ENCODE results near the gene SCLY. TPM values are rescaled to one million over a fixed set of nuclear protein-coding genes. Genes with fewer than 3 reads are reported as not detected.

Gene SCLY
- total and polyA plus RNA-seq, 2 donors (not counting 1 experiment from before 2014, with no cell fraction given), result 16.4 to 42.4 TPM

GRCh38 chr2:238084761-238085160 lies 24.0 kb downstream of the SCLY start:
- H3K27me3 ChIP-seq (replicated peaks in 1 of 4; ENCODE audit: control extremely low read depth in 1 of 4, control insufficient read depth in 3 of 4, insufficient read depth in 4 of 4, low read length in 3 of 4), result no peaks in the 10 kb centered on the region
- H3K4me3 ChIP-seq (ENCODE audit: control extremely low read depth in 1 of 5, extremely low read depth in 1 of 5, insufficient read depth in 1 of 5, low read depth in 2 of 5, low read length in 4 of 5), result no peak overlapping the region
- DNase-seq (no peak), ATAC-seq (ENCODE audit: low read depth) (no peak)
- H3K9me3 ChIP-seq (ENCODE audit: control extremely low read depth in 1 of 3, control insufficient read depth in 2 of 3, insufficient read depth in 1 of 3, low read length in 2 of 3), result no peaks in the 10 kb centered on the region
- TF ChIP-seq EZH2 (IDR thresholded peaks at IDR 0.05; ENCODE audit: borderline replicate concordance, insufficient read depth, low read depth, low read length, poor library complexity, severe bottlenecking) (no peak), CTCF (IDR thresholded peaks at IDR 0.05) (no peak)
- ChIA-PET POLR2A (no interaction called here), CTCF (no interaction called here)
- H3K27me3 Mint-ChIP-seq, result no peaks in the 10 kb centered on the region
- no peak overlapping the region for H3K9ac ChIP-seq (ENCODE audit: low read length)
- intact Hi-C loops (cut with micrococcal nuclease), result no loop called here
- no peak overlapping the region for H3K27ac Mint-ChIP-seq
- H3K4me3 Mint-ChIP-seq, result no peak overlapping the region
- H3K79me2 ChIP-seq (ENCODE audit: control insufficient read depth, insufficient read depth, low read length), result no peaks in the 10 kb centered on the region
- H4K20me1 ChIP-seq (ENCODE audit: control insufficient read depth, insufficient read depth, low read length, poor library complexity, severe bottlenecking), result no peaks in the 10 kb centered on the region
- peaks cover 9 to 11% of the 10 kb centered on the region in 2 donors for H3K4me1 ChIP-seq (ENCODE audit: control insufficient read depth in 2 of 2, insufficient read depth in 2 of 2, low read length in 2 of 2)
- no peaks in the 10 kb centered on the region for H3K9me3 Mint-ChIP-seq (ENCODE audit: insufficient read depth)
- WGBS (ENCODE audit: insufficient coverage), result 95% methylated on average over 4 of the region's 7 CpGs
- H2AFZ ChIP-seq (ENCODE audit: insufficient read depth, low read depth, low read length, poor library complexity, severe bottlenecking), result no peak overlapping the region
- no peak overlapping the region for H3K4me2 ChIP-seq (replicated peaks; ENCODE audit: low read depth, low read length, poor library complexity, severe bottlenecking)
- peaks cover 0 to 33% of the 10 kb centered on the region in 2 experiments for H3K36me3 ChIP-seq (replicated peaks in 1 of 2; ENCODE audit: control extremely low read depth in 1 of 2, control insufficient read depth in 1 of 2, extremely low read depth in 1 of 2, insufficient read depth in 2 of 2, low read length in 1 of 2)
- H3K4me1 Mint-ChIP-seq, result peaks cover 10% of the 10 kb centered on the region
- no peak overlapping the region for H3K27ac ChIP-seq (ENCODE audit: low read length in 2 of 2)

GRCh38 chr2:238085899-238086298 lies 25.1 kb downstream of the SCLY start:
- Mint-ChIP-seq H3K27me3 (no peaks in the 10 kb centered on the region), H3K4me3 (no peak overlapping the region), H3K9me3 (ENCODE audit: insufficient read depth) (no peaks in the 10 kb centered on the region), H3K4me1 (peaks cover 10% of the 10 kb centered on the region), H3K27ac (no peak overlapping the region)
- Histone ChIP-seq H3K4me1 (ENCODE audit: control insufficient read depth in 2 of 2, insufficient read depth in 2 of 2, low read length in 2 of 2) (peaks cover 9 to 11% of the 10 kb centered on the region in 2 donors), H2AFZ (ENCODE audit: insufficient read depth, low read depth, low read length, poor library complexity, severe bottlenecking) (no peak overlapping the region), H3K79me2 (ENCODE audit: control insufficient read depth, insufficient read depth, low read length) (no peaks in the 10 kb centered on the region), H4K20me1 (ENCODE audit: control insufficient read depth, insufficient read depth, low read length, poor library complexity, severe bottlenecking) (no peaks in the 10 kb centered on the region), H3K36me3 (replicated peaks in 1 of 2; ENCODE audit: control extremely low read depth in 1 of 2, control insufficient read depth in 1 of 2, extremely low read depth in 1 of 2, insufficient read depth in 2 of 2, low read length in 1 of 2) (peaks cover 0 to 29% of the 10 kb centered on the region in 2 experiments), H3K9me3 (ENCODE audit: control extremely low read depth in 1 of 3, control insufficient read depth in 2 of 3, insufficient read depth in 1 of 3, low read length in 2 of 3) (no peaks in the 10 kb centered on the region), H3K4me3 (ENCODE audit: control extremely low read depth in 1 of 5, extremely low read depth in 1 of 5, insufficient read depth in 1 of 5, low read depth in 2 of 5, low read length in 4 of 5) (no peak overlapping the region), H3K27me3 (replicated peaks in 1 of 4; ENCODE audit: control extremely low read depth in 1 of 4, control insufficient read depth in 3 of 4, insufficient read depth in 4 of 4, low read length in 3 of 4) (no peaks in the 10 kb centered on the region), H3K9ac (ENCODE audit: low read length) (no peak overlapping the region), H3K27ac (ENCODE audit: low read length in 2 of 2) (no peak overlapping the region), H3K4me2 (replicated peaks; ENCODE audit: low read depth, low read length, poor library complexity, severe bottlenecking) (no peak overlapping the region)
- ChIA-PET CTCF (no interaction called here), POLR2A (no interaction called here)
- intact Hi-C loops (cut with micrococcal nuclease), result no loop called here
- ATAC-seq (ENCODE audit: low read depth) (no peak), DNase-seq (no peak)
- TF ChIP-seq EZH2 (IDR thresholded peaks at IDR 0.05; ENCODE audit: borderline replicate concordance, insufficient read depth, low read depth, low read length, poor library complexity, severe bottlenecking) (no peak), CTCF (IDR thresholded peaks at IDR 0.05) (no peak)
- no CpG with 5 or more reads among the region's 3 CpGs for WGBS (ENCODE audit: insufficient coverage)
